Measurements from ENCODE around the gene NBPF3. TPM values are rescaled to one million over a fixed set of nuclear protein-coding genes. Genes with fewer than 3 reads are reported as not detected.
"Not testable (repeated sequence)": the region's sequence is repeated elsewhere in the genome, so short reads cannot be mapped to it uniquely, and the experiment has no call there.

Gene NBPF3
- total RNA-seq (10.4 and 13.8 TPM in 2 replicates), polyA plus RNA-seq (7.5 and 8.1 TPM in 2 replicates)

GRCh38 chr1:21439721-21440629, at the start of gene NBPF3:
Gene NBPF3, plus strand, starts transcription at chr1:21440137. Its CDS starts 4,950 bp downstream, at chr1:21445087.
- Histone ChIP-seq H3K9me3 (ENCODE audit: low read depth) (no peaks in the 10 kb centered on the region), H3K36me3 (no peaks in the 10 kb centered on the region), H3K27me3 (peaks cover 22% of the 10 kb centered on the region), H3K4me3 (peak within 1 kb of the TSS; percentile 80), H3K4me1 (ENCODE audit: low read depth) (peaks cover 3% of the 10 kb centered on the region), H3K27ac (no peak within 1 kb of the TSS)
- TF ChIP-seq CTCF (IDR thresholded peaks at IDR 0.05; ENCODE audit: low read depth, low read length) = no peak
- peak; percentile 82 to 94 for DNase-seq (ENCODE audit: low read depth in 1 of 2, low spot score in 1 of 2)

- Histone ChIP-seq H3K4me3 (no peak overlapping the region), H3K4me1 (ENCODE audit: low read depth) (no peaks in the 10 kb centered on the region), H3K36me3 (no peaks in the 10 kb centered on the region), H3K27ac (no peak overlapping the region), H3K9me3 (ENCODE audit: low read depth) (no peaks in the 10 kb centered on the region), H3K27me3 (no peaks in the 10 kb centered on the region)
- TF ChIP-seq CTCF (IDR thresholded peaks at IDR 0.05; ENCODE audit: low read depth, low read length) = no peak
- no peak for DNase-seq (ENCODE audit: low read depth in 1 of 2, low spot score in 1 of 2)
These were observed 48.4 kb upstream of the NBPF3 start for GRCh38 chr1:21391497-21391896.

- no peak for DNase-seq (ENCODE audit: low read depth in 1 of 2, low spot score in 1 of 2)
- TF ChIP-seq CTCF (IDR thresholded peaks at IDR 0.05; ENCODE audit: low read depth, low read length) = no peak
- H3K36me3 ChIP-seq = no peaks in the 10 kb centered on the region
- no peaks in the 10 kb centered on the region for H3K9me3 ChIP-seq (ENCODE audit: low read depth)
- H3K27ac ChIP-seq = no peak overlapping the region
- H3K27me3 ChIP-seq = no peaks in the 10 kb centered on the region
- H3K4me3 ChIP-seq = no peak overlapping the region
- no peaks in the 10 kb centered on the region for H3K4me1 ChIP-seq (ENCODE audit: low read depth)
These were observed 47.2 kb upstream of the NBPF3 start for GRCh38 chr1:21392587-21393263.

- no peak overlapping the region for H3K27ac ChIP-seq
- no peak overlapping the region for H3K4me3 ChIP-seq
- H3K36me3 ChIP-seq = no peaks in the 10 kb centered on the region
- H3K9me3 ChIP-seq (ENCODE audit: low read depth) = no peaks in the 10 kb centered on the region
- no peaks in the 10 kb centered on the region for H3K27me3 ChIP-seq
- no peaks in the 10 kb centered on the region for H3K4me1 ChIP-seq (ENCODE audit: low read depth)
- no peak for DNase-seq (ENCODE audit: low read depth in 1 of 2, low spot score in 1 of 2)
- no peak for TF ChIP-seq CTCF (IDR thresholded peaks at IDR 0.05; ENCODE audit: low read depth, low read length)
These were observed 43.4 kb upstream of the NBPF3 start for GRCh38 chr1:21396516-21396915.

- Histone ChIP-seq H3K4me1 (ENCODE audit: low read depth) (no peaks in the 10 kb centered on the region), H3K27me3 (no peaks in the 10 kb centered on the region), H3K27ac (no peak overlapping the region), H3K36me3 (no peaks in the 10 kb centered on the region), H3K9me3 (ENCODE audit: low read depth) (no peaks in the 10 kb centered on the region), H3K4me3 (no peak overlapping the region)
- peak in 1 of 2 donors; percentile 2 for DNase-seq (ENCODE audit: low read depth in 1 of 2, low spot score in 1 of 2)
- TF ChIP-seq CTCF (IDR thresholded peaks at IDR 0.05; ENCODE audit: low read depth, low read length) = no peak
These were observed 42.1 kb upstream of the NBPF3 start for GRCh38 chr1:21397813-21398188.

GRCh38 chr1:21401726-21402346, 38.1 kb upstream of the NBPF3 start:
- H3K9me3 ChIP-seq (ENCODE audit: low read depth); H3K4me1 ChIP-seq (ENCODE audit: low read depth); H3K4me3 ChIP-seq; H3K36me3 ChIP-seq; DNase-seq (ENCODE audit: low read depth in 1 of 2, low spot score in 1 of 2); H3K27ac ChIP-seq; H3K27me3 ChIP-seq: not testable (repeated sequence)

Measured in cardiac muscle cell (in vitro differentiated cells and primary cell).